NAMALWA (cell line): Measurements from ENCODE around the gene CLDN8.

ENCODE experiments used
- DNase-seq: peaks from one replicate; pipeline ENCODE4 v3.0.0-alpha.2; 2015; ENCODE audit warnings: low spot score

CLDN8 gene

DNA sequence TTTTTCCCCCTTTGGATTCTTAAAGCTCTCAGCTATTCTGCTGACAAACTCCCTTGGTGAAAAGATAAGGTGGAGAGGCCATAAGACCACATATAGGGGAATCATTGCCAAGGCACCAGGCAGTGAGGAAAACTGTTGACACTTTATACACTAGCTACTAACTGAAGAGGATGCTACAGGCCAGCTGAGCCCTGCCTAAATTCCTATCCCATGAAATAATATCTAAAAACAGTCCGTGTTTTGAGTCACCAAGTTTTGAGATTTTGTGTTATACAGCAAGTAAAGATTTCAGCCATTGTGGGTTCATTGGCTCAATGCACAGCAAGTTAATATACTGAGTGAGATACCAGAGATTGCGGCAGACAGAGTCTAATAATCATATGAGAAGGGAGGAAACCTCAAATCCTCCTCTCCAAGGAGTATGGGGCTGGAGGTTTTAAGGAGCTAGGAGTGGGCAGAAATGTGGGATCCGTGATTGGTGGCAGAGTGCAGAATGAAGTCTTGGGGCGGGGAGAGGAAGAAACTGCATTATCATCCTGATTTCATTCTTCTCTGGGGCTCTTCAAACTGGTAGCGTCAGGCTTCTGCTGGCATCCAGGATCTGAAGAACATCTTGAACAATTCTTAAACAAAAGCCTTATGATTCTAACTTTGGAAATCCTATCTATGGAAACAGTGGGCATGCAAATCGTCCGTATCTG lies 9.2 kb downstream of the CLDN8 start:
- no peak for DNase-seq

DNA sequence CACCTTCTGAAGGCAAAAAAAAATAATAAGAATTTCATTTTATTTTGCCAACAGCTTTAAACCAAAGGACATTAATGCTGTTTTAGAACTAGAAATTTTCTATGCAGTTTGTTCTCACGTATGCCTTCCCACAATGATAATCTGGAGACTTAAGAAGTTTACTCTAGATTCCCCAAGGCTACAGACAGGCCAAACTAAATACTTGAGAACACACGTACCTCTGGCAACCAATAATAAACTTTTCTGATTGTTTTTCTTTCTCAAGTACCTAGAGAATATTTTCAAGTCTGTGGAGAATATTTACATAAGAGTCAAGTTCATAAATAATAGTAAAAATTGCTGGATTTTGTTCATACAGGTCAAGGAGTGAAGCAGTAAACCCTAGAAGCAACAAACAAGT lies 15.9 kb downstream of the CLDN8 start:
- no peak for DNase-seq

DNA sequence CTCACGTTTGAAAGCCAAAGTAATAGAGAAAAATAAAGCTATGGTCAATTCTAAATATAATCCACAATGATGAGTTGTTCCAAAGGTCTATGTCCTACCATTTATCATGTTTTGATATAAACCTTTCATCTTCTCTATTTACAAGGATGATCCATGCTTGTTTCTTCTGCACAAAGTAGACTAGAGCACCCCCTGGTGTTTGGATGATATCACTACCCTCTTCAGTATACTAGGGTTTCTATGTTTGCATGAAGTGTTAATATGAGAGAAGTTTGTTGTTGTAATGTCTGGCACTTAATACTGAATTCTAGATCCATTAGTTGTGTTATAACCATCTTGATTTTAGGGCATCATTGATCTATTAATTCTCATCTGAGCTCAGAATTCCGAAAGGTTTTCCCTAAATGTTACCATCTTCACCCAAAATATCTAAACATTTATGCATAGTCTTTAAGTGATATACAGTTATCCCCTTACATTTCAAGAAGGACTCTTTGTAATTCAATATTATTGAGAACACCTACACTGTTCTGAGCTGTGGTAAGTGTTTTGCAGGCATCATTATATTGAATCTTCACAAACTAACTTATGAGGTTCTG lies 21.1 kb downstream of the CLDN8 start:
- DNase-seq, result peak; percentile 74

DNA sequence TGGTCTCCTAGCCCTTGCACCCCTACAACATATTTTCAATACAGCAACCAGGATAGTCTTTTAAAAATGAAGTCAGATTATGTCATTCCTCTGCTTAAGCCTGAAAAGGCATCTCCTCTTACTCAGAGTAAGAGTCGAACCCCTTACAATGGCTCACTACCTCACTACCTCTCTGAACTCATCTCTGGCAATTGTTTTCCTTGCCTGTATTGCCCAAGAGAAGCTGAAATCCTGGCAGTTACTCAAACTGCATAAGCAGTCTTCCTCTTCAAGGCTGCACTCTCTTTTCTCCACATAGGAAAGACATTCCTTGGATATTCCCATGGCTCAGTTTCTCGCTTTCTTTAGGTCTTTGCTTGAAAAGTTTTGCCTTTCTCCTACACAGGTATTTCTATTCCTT lies 22.7 kb downstream of the CLDN8 start:
- no peak for DNase-seq

DNA sequence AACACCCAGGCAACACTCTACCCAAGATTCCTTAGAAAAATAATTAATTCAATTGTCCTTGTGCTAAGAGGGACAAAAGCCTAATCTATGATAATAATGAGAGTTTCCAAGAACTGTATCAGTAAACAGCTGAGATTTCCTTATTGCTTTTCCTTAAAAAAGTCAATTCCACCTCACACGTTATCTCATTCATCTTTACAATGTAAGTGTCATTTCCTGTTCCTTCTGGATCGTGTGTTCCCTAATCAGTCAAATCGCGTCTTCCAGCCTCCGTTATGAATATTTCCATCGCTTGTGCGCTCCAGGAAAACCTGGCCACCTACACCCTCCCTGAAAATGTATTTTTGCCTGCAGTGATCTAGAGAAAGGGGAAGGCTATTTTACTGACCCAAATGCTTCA lies 25.3 kb downstream of the CLDN8 start:
- no peak for DNase-seq

DNA sequence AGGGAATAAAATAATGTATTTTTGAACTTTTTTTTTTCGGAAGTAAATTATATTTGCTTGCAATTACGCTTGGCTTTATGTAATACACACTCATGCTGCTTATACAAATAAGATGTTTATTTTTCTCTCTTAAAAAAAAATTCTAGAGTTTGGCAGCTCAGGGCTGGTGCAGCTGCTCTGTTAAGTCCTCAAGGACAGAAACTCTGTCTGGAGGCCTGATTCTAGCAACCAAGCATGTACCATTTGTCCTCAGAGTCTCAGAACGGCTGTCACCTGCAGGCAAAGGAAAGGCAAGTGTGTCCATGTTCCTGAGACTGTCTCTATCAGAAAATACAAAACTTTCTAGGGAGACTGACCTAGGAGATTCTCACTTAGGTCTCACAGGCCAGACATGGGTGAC lies 26.1 kb downstream of the CLDN8 start:
- DNase-seq, result no peak

DNA sequence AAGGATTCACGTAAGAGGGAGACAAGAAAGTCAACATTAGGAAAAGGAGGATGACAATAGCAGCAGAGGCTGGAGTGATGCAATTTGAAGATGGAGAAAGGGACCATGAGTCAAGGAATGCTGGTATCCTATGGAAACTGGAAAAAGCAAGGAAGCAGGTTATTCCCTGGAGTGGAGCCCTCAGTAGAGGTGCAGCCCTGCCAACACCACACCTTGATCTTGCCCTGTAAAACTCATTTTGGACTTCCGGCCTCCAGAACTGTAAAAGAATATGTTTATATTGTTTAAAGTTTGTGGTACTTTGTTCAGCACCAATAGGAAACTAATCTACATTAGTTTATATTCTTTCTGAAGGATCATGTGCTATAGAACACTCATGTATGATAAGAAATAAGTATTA lies 29.7 kb downstream of the CLDN8 start:
- DNase-seq, result no peak

DNA sequence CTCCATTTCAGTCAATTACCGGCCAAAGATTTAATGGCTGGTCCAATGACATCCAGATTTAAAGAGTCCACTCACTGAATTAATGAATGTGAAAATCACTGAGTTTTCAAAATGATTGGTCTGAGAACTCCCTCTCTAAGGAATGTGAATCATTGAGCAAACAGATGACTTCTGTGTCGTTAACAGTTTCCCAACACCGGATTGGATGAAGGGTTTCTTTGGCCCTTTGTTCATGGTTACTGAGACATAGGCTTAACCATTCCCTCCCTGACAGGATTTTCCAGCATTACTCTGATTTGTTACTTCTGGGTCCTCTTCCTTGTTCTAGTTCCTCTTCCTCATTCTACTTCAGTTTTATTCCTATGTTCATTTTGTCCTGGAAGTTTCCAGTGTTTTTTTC lies 47.8 kb downstream of the CLDN8 start:
- no peak for DNase-seq

DNA sequence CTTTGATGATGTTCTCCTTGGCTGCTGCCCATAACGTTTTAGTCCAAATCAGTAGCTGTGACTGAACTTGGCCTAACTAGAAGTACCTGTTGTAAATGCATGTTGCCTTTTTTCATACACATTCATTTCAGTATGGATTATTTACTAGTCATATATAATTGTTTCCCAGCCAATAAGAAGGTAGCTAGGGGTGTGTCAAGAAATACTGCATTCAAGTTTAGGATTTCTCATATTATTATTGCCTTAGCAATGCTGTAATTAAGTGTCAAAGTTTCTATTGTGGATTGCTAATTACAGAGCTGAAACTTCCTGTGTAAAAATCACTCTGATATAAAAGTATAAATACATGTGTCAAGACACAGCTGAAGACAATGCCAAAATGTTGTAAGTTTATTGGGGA lies 49.2 kb downstream of the CLDN8 start, which contains the start of gene CLDN17:
Gene CLDN17, minus strand, starts transcription at position 101 of the 400 bp plus-strand sequence. CDS start 188 bp downstream, outside the sequence.
- DNase-seq, result no peak

DNA sequence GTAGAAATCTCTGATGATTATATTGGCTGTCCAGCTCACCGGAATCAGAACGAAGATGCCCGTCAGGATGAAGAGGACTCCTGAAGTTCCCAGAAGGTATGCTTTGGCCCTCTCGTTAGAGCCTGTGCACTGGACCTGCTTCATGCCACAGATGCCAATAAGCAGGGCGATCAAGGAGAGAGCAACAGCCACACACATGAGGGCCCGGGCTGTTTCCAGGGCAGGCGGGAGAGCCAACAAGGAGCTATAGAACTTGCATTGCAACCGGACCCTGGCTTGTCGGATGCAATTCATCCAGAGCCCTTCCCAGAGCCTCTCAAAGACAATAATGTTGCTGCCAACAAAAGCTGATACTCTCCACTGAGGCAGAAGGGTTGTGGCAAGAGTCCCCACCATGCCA lies 49.7 kb downstream of the CLDN8 start:
- no peak for DNase-seq

DNA sequence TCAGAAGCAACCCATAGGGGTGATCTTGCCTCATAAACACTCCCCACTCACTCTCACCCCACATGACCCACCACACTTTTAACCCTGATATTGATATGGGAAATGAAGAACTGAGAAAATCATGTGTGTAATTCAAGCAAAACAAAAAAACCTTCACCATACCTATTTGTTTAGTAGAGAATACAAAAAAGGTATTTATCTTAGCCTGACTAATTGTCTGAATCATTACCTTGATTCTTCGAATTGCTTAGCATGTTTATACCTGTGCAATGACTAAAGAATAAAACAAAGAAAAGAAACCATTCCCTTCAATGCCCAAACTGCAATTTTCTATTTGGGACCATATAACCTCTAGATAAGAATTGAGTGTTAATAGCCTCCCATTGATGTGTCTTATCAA lies 51.1 kb downstream of the CLDN8 start:
- no peak for DNase-seq
